H54 (cell line): ENCODE data around the gene NCBP2.
A peak's percentile ranks its signal among the peaks of the same experiment; 100 is the strongest.

Source experiments
- DNase-seq: peaks from one replicate; pipeline ENCODE4 v3.0.0; 2011; ENCODE audit warnings: low spot score, mixed read lengths; ENCODE audit not compliant: insufficient read length
- FAIRE-seq: peaks from 3 replicates; lab custom pipeline; 2011; peaks lifted over from hg19 to GRCh38; lab: Jason Lieb, UNC
- POLR2A ChIP-seq: IDR thresholded peaks from 2 replicates; pipeline ENCODE4 v1.6.1; 2011; ENCODE audit warnings: low read depth, mild to moderate bottlenecking, low read length

Gene NCBP2

DNA sequence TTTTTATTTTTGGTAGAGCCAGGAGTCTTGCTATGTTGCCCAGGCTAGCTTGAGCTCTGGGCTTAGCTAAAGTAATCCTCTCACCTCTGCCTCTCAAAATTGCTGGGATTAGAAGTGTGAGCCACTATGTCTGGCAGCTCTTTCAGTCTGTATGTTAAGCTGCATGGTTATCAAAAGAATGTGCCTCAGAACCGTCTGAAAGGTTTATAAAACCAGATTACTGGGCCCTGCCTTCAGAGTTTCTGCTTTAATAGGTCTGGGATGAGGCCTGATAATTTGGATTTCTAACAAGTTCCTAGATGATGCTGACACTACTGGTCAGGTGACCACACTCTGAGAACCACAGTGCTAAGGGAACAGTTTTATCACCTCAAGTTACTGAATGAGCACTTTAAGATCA lies 40.0 kb downstream of the NCBP2 start:
- peak; percentile 69 for FAIRE-seq
- no peak for DNase-seq
- no peak for TF ChIP-seq POLR2A

DNA sequence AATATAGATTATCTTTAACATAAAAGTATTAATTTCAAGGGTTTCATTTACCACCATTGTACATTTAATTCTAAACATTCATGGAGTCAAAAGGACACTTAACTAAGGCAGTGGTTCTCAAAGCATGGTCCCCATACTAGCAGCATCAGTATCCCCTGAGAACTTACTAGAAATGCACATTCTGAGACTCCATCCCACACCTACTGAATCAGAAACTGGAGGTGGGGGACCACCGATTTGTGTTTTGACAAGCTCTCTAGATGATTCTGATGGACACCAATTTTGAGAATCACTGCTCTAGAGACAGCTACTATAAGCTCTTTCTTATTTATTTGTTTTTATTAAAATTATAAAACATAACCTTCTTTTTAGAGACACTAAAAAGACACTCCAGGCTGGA lies 40.6 kb downstream of the NCBP2 start:
- DNase-seq (no peak), FAIRE-seq (no peak)
- TF ChIP-seq POLR2A, result no peak

DNA sequence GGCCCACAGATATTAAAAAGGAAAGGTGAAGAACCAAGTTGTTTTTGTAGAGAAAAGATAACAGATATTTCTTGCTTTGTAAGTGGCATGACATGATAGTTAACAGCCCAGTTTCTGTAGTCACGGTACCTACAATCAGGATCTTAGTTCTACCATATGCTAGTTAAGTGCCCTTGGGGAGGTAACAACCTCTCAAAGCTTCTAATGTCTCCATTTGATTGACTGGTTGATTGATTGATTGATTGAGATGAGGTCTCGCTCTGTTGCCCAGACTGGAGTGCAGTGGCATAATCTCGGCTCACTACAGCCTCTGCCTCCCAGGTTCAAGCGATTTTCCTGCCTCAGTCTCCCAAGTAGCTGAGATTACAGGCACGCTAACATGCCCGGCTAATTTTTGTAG lies 46.1 kb downstream of the NCBP2 start:
- TF ChIP-seq POLR2A, result no peak
- DNase-seq, result no peak
- peak; percentile 20 for FAIRE-seq

DNA sequence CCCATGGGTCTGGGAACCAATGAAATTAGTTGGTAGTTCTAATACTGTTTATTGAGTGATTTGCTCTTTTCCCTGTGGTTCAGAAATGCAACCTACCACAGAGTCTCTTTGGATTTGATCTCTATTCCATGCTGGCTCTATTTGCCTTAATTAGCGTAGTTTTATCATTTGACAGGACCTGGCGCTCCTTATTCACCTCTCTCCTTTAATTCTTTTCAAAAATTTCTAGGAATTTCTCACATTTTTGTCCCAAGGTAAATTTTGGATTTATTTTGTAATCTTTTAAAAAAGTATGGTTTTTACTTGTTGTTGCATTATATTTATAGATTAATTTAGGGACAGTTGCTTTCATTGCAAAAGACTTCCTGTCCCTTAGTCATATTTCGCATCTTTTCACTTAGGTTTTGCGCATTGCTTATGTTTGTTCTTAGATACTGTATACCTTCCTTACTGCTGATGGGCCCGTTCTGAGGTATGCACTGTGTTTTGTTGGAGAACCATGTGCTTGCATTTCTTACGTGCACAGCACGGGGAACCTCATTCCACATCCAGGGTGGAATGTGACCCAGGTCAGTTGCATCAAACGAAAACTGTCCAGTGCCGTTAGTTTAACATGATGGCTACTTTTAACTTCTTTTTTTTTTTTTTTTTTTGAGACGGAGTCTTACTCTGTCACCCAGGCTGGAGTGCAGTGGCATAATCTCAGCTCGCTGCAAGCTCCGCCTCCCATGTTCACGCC lies 47.6 kb downstream of the NCBP2 start:
- TF ChIP-seq POLR2A, result no peak
- DNase-seq, result no peak
- FAIRE-seq, result no peak

DNA sequence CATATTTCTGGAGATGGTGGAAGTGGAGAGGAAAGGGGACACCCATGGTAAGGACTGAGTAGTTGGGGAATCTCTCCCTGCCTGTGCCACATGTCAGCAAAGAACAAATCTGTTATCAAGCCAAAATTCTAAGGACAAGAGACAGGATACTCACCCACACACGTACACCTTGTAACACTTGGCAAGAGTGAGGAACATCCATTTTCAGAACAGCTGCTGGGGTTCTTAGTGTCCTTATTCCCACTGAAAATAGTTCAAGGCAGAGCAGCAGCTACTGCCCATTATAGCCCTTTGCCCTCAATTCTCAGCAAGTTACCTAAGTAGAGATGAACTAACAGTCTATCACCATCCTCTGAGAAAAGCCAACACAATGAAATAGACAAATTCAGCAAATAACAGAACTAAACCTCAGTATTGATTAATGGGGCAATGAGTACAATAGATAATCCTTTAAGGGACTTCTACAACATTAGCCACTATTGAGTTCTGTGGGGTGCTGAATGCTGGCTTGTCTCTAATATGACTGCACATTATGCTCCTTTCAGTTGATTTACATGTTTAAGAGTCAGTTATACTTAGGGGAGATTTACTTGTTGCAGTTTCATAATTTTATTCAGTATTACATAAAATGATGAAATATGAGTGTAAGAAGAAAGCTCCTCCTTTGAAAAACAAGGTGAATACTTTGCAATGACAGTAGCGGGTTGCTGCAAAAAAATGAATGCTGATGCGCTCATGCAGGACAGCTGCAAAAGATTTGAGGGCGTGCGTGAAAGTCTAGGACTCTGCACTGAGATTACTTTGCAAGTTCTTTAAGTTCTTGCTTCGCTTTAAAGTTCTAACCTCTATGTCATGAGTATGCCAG lies 52.3 kb downstream of the NCBP2 start:
- DNase-seq (no peak), FAIRE-seq (peak; percentile 78)
- TF ChIP-seq POLR2A, result no peak

DNA sequence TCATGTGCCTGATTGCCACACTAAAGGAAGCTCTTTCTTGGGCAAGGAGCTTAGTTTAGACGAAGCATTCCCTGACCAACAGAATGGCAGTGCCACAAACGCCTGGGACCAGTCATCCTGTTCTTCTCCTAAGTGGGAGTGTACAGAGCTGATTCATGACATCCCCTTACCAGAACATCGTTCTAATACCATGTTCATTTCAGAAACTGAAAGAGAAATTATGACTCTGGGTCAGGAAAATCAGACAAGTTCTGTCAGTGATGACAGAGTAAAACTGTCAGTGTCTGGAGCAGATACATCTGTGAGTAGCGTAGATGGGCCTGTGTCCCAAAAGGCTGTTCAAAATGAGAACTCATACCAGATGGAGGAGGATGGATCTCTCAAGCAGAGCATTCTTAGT lies 56.2 kb downstream of the NCBP2 start:
- no peak for TF ChIP-seq POLR2A
- peak; percentile 23 for FAIRE-seq
- DNase-seq, result no peak
